Epithelial cell of proximal tubule (primary cell): ENCODE results near the gene CFAP97. TPM values are rescaled to one million over a fixed set of nuclear protein-coding genes. Genes with fewer than 3 reads are reported as not detected.

Experiments
- DNase-seq: peaks from one replicate; pipeline ENCODE4 v3.0.0-alpha.2; 2011; ENCODE audit warnings: low read depth
- H3K4me3 ChIP-seq: 2 replicates; pipeline ENCODE4 v1.5.1; 2011; ENCODE audit warnings: low read depth, mild to moderate bottlenecking, low read length
- CTCF ChIP-seq: conservative IDR thresholded peaks from 2 replicates; pipeline ENCODE4 v1.5.1; 2012; ENCODE audit warnings: low read depth, mild to moderate bottlenecking, low read length
- total RNA-seq: library from RNA; depleted of rRNA; stranded (reverse); fragments of >200 nt; gene quantifications from 2 replicates; pipeline ENCODE4 v1.2.3, GENCODE V29; 2015

The CFAP97 gene
- 22.6 and 27.7 TPM in 2 replicates for total RNA-seq

GRCh38 chr4:185203486-185204237 is at the start of gene CFAP97:
TSS of gene CFAP97 (minus strand) at chr4:185204000. CDS start at chr4:185191196, 12,804 bp downstream.
- no peak for TF ChIP-seq CTCF
- DNase-seq = no peak
- H3K4me3 ChIP-seq = peak within 1 kb of the TSS; percentile 66

GRCh38 chr4:185249105-185249504 is 45.3 kb upstream of the CFAP97 start:
- no peak for TF ChIP-seq CTCF
- no peak overlapping the region for H3K4me3 ChIP-seq
- no peak for DNase-seq

DNA sequence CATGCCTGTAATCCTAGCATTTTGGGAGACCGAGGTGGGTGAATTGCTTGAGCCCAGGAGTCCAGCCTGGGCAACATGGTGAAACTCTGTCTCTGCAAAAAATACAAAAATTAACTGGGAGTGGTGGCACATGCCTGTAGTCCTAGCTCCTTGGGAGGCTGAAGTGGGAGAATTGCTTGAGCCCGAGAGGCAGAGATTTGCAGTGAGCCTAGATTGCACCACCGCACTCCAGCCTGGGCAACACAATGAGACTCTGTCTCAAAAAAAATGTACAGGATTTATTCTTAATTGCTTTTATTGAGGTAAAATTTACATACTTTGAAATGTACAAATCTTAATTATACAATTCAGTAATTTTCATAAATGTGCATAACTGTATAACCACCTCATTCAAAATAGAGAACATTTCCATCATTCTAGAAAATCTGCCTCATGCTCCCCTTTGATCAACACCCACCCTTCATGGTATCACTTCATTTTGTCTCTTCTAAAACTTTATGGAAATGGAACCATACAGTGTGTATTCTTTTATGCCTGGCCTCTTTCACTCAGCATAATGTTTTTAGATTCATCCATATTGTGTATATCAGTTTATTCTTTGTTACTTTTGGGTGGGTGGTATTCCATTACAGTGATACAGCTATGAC is 44.7 kb upstream of the CFAP97 start:
- DNase-seq = no peak
- H3K4me3 ChIP-seq = no peak overlapping the region
- TF ChIP-seq CTCF = no peak

- no peak for TF ChIP-seq CTCF
- no peak for DNase-seq
Measured at GRCh38 chr4:185247151-185247550, 43.4 kb upstream of the CFAP97 start.

DNA sequence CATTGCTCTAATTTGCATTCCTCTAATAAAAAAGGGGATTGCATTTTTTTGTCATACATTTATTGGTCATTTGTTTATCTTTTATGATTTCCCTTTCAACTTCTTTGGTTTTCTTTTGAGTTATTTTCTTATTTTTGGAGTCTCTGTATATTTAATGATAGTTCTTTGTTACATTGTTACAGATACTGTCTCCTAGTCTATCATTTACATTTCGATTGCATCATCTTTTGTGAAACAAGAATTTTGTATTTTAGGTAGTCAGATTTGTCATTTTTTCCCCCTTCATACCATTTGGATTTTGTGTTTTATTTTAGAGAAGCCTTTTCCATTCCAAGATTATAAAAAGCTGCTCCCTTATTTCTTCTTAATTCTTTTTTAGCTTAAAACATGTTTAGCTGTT is 42.7 kb upstream of the CFAP97 start:
- no peak overlapping the region for H3K4me3 ChIP-seq
- DNase-seq = no peak
- no peak for TF ChIP-seq CTCF

More at GRCh38 chr4:185247151-185247550, 43.4 kb upstream of the CFAP97 start:
- H3K4me3 ChIP-seq = no peak overlapping the region

DNA sequence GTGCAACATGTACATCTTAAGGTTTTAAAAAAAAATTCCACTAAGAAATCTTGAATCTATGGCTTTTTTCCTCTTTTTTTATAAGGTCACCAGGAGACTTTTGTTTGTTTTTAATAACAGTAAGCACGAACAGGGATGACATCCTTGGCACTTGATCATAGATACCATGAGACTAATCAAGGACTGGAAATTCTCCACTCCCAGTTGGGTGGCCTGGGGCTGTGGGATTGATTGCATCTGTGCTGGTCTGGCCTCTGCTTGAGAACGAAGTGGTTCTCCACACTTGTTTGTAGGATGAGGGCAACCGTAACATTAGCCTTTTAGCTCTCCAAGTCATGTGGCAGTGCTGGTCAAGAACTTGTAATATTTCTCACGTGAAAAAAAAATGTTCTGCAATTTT is 41.0 kb upstream of the CFAP97 start:
- no peak overlapping the region for H3K4me3 ChIP-seq
- TF ChIP-seq CTCF = no peak
- no peak for DNase-seq

DNA sequence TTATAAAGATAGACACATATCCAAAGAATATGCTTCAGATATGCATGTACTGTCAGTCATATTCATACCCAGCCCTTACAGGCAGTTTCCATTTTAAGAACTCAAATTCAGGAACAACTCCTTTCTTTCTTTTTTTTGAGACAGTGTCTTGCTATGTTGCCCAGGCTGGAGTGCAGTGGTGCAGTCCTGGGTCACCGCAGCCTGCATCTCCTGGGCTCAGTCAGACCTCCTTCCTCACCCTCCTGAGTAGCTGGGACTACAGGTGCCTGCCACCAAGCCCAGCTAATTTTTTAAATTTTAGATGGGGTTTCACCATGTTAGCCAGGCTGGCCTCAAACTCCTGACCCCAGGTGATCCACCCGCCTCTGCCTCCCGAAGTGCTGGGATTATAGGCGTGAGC is 40.1 kb upstream of the CFAP97 start:
- TF ChIP-seq CTCF = no peak
- no peak overlapping the region for H3K4me3 ChIP-seq
- DNase-seq = no peak
